ENCODE data around the gene PTPRCAP.

- TF ChIP-seq EP300 (conservative IDR thresholded peaks at IDR 0.05; ENCODE audit: poor library complexity, severe bottlenecking) (no peak), EZH2 (IDR thresholded peaks at IDR 0.05; ENCODE audit: borderline replicate concordance, insufficient read depth, low read length, poor library complexity, severe bottlenecking) (no peak), CTCF (IDR thresholded peaks at IDR 0.05; ENCODE audit: poor library complexity, severe bottlenecking) (no peak), MXI1 (conservative IDR thresholded peaks at IDR 0.05; ENCODE audit: poor library complexity, severe bottlenecking) (no peak), POLR2AphosphoS5 (IDR thresholded peaks at IDR 0.05) (no peak), SMC3 (conservative IDR thresholded peaks at IDR 0.05; ENCODE audit: poor library complexity) (no peak), TAF1 (IDR thresholded peaks at IDR 0.05; ENCODE audit: low read depth) (no peak), REST (IDR thresholded peaks at IDR 0.05; ENCODE audit: borderline replicate concordance) (no peak)
These were observed 50.0 kb downstream of the PTPRCAP start for GRCh38 chr11:67387518-67387917.

Measured in neural cell (in vitro differentiated cells).